Measurements from ENCODE around the gene ADCY1.

DNA sequence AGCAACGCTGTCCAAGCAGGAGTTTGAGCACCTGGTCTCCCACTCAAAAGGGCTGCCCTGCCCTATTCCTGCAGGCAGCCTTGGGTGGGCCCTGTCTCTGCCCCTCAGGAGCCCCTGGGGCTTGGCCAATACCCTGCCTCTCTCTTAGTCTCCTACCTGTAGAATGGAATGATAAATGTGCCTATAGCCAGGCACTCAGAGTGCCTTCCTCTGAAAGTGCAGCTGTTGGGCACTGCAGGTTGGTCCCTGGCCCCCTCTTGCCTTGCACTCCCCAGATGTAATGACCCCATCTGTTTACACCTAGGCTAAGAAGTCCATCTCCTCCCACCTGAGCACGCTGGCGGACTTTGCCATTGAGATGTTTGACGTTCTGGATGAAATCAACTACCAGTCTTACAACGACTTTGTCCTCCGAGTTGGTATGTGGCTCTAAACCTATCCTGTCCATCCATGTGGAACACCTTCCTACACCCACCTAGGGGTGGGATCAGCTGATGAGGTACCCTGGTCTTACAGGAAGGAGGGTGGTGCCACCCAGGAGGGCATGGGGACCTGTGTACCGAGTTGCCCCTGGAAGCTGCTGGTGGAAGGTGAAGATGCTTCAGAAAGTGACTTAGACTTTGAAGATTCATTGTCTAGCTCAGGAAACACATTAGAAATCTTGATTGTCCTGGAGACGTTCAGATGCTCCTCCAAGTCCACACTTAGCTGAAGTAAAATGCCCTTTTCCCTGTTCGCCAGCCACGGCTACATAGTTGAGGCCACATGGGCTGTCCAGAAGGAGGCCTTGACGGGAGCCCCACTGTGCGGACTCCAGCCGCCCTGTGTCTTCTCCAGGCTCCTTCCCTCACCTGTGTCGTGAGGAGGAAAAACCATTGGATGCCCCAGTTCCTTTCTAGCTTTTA lies 134.1 kb downstream of the ADCY1 start:
- TF ChIP-seq, protein P1, sequence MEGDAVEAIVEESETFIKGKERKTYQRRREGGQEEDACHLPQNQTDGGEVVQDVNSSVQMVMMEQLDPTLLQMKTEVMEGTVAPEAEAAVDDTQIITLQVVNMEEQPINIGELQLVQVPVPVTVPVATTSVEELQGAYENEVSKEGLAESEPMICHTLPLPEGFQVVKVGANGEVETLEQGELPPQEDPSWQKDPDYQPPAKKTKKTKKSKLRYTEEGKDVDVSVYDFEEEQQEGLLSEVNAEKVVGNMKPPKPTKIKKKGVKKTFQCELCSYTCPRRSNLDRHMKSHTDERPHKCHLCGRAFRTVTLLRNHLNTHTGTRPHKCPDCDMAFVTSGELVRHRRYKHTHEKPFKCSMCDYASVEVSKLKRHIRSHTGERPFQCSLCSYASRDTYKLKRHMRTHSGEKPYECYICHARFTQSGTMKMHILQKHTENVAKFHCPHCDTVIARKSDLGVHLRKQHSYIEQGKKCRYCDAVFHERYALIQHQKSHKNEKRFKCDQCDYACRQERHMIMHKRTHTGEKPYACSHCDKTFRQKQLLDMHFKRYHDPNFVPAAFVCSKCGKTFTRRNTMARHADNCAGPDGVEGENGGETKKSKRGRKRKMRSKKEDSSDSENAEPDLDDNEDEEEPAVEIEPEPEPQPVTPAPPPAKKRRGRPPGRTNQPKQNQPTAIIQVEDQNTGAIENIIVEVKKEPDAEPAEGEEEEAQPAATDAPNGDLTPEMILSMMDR (IDR thresholded peaks at IDR 0.05) = no peak
- no peak for TF ChIP-seq POLR2A (IDR thresholded peaks at IDR 0.05)
- no peak for TF ChIP-seq EP300 (IDR thresholded peaks at IDR 0.05)
- no peak for TF ChIP-seq POLR2AphosphoS5 (IDR thresholded peaks at IDR 0.05)
